ENCODE measurements around the gene KLF4. TPM values are rescaled to one million over a fixed set of nuclear protein-coding genes. Genes with fewer than 3 reads are reported as not detected.

Gene KLF4
- total RNA-seq, 1 donor from 2014 or later = 15.1 TPM

GRCh38 chr9:107455425-107456135 is 34.0 kb downstream of the KLF4 start:
- no peak for DNase-seq (ENCODE audit: low read depth in 2 of 2)

GRCh38 chr9:107453479-107453878 is 36.1 kb downstream of the KLF4 start:
- no peak for DNase-seq (ENCODE audit: low read depth in 2 of 2)

- no peak for DNase-seq (ENCODE audit: low read depth in 2 of 2)
Measured at GRCh38 chr9:107447834-107448233, 41.7 kb downstream of the KLF4 start.

- no peak for DNase-seq (ENCODE audit: low read depth in 2 of 2)
Measured at GRCh38 chr9:107447081-107447480, 42.5 kb downstream of the KLF4 start.

GRCh38 chr9:107446491-107446890 is 43.1 kb downstream of the KLF4 start:
- DNase-seq (ENCODE audit: low read depth in 2 of 2) = no peak

GRCh38 chr9:107443786-107444185 is 45.8 kb downstream of the KLF4 start:
- DNase-seq (ENCODE audit: low read depth in 2 of 2) = no peak

GRCh38 chr9:107439991-107440456 is 49.5 kb downstream of the KLF4 start:
- DNase-seq (ENCODE audit: low read depth in 2 of 2) = no peak

GRCh38 chr9:107438211-107439031 is 51.1 kb downstream of the KLF4 start:
- DNase-seq (ENCODE audit: low read depth in 2 of 2) = no peak

- DNase-seq (ENCODE audit: low read depth in 2 of 2) = no peak
Measured at GRCh38 chr9:107437716-107438115, 51.9 kb downstream of the KLF4 start.

- DNase-seq (ENCODE audit: low read depth in 2 of 2) = no peak
Measured at GRCh38 chr9:107435415-107435814, 54.2 kb downstream of the KLF4 start.

Other genes starting within 250 kb of the KLF4 start
- gene RAD23B, start 206.5 kb downstream of the KLF4 start, total RNA-seq = 52.5 and 66.3 TPM in 2 replicates